Calu3 (cell line): ENCODE data around the gene SIAH3. TPM values are rescaled to one million over a fixed set of nuclear protein-coding genes. Genes with fewer than 3 reads are reported as not detected.

ENCODE experiments used
- BruUV-seq: library from RNA; stranded (reverse); fragments of 400-500 nt; replicated peaks from 2 replicates; lab custom pipeline; 2021; lab: Mats Ljungman, UMichigan
- CTCF ChIA-PET: fragments of 300-600 bp; sonication (Branson Sonifier 250); formaldehyde crosslinking; loops from one replicate; lab custom pipeline; 2022; ENCODE audit warnings: antibody characterized with exemption; lab: Charles Lee
- DNase-seq: peaks from one replicate; pipeline ENCODE4 v3.0.0; 2022
- H3K27ac Mint-ChIP-seq: one replicate; pipeline ENCODE4 v1.8.0; 2022; ENCODE audit warnings: mixed read lengths; ENCODE audit not compliant: unreplicated experiment
- H3K27me3 Mint-ChIP-seq: one replicate; pipeline ENCODE4 v1.8.0; 2022; ENCODE audit warnings: mixed read lengths; ENCODE audit not compliant: unreplicated experiment
- H3K36me3 Mint-ChIP-seq: one replicate; pipeline ENCODE4 v1.8.0; 2022; ENCODE audit warnings: mild to moderate bottlenecking, moderate library complexity, mixed read lengths; ENCODE audit not compliant: insufficient read depth, unreplicated experiment
- H3K4me1 Mint-ChIP-seq: one replicate; pipeline ENCODE4 v1.8.0; 2022; ENCODE audit warnings: mild to moderate bottlenecking, low read depth, mixed read lengths; ENCODE audit not compliant: unreplicated experiment
- H3K4me3 Mint-ChIP-seq: one replicate; pipeline ENCODE4 v1.8.0; 2022; ENCODE audit warnings: mild to moderate bottlenecking, low read depth, moderate library complexity, mixed read lengths; ENCODE audit not compliant: unreplicated experiment
- H3K9me3 Mint-ChIP-seq: one replicate; pipeline ENCODE4 v1.8.0; 2022; ENCODE audit warnings: low read depth, mixed read lengths; ENCODE audit not compliant: unreplicated experiment
- intact Hi-C: fragments of 100-400 bp; cut with micrococcal nuclease; formaldehyde crosslinking; loops from one replicate; pipeline ENCODE4 v1.10.0; 2022; ENCODE audit not compliant: unreplicated experiment
- total RNA-seq: library from RNA; stranded (reverse); gene quantifications from 2 replicates; pipeline ENCODE4 v1.2.3, GENCODE V29; 2022
- TF ChIP-seq, protein P1 (sequence below): fragments of 200-600 bp; IDR thresholded peaks from one replicate; pipeline ENCODE4 v1.8.0; 2022; ENCODE audit warnings: antibody characterized with exemption; ENCODE audit not compliant: unreplicated experiment

Gene SIAH3
- total RNA-seq, 1 experiment from 2014 or later, result not detected

- no TSS peak for BruUV-seq
- intact Hi-C loops, result no loop called here
- Mint-ChIP-seq H3K27me3 (peaks cover 76% of the 10 kb centered on the region), H3K36me3 (no peaks in the 10 kb centered on the region), H3K9me3 (no peaks in the 10 kb centered on the region), H3K4me3 (no peak overlapping the region), H3K27ac (no peak overlapping the region), H3K4me1 (no peaks in the 10 kb centered on the region)
- DNase-seq, result no peak
- CTCF ChIA-PET, result no interaction called here
- TF ChIP-seq, protein P1, sequence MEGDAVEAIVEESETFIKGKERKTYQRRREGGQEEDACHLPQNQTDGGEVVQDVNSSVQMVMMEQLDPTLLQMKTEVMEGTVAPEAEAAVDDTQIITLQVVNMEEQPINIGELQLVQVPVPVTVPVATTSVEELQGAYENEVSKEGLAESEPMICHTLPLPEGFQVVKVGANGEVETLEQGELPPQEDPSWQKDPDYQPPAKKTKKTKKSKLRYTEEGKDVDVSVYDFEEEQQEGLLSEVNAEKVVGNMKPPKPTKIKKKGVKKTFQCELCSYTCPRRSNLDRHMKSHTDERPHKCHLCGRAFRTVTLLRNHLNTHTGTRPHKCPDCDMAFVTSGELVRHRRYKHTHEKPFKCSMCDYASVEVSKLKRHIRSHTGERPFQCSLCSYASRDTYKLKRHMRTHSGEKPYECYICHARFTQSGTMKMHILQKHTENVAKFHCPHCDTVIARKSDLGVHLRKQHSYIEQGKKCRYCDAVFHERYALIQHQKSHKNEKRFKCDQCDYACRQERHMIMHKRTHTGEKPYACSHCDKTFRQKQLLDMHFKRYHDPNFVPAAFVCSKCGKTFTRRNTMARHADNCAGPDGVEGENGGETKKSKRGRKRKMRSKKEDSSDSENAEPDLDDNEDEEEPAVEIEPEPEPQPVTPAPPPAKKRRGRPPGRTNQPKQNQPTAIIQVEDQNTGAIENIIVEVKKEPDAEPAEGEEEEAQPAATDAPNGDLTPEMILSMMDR, result no peak
Observed at GRCh38 chr13:45750566-45750965, 101.0 kb downstream of the SIAH3 start.

- H3K4me1 Mint-ChIP-seq, result no peaks in the 10 kb centered on the region
- CTCF ChIA-PET, result no interaction called here
- BruUV-seq, result no TSS peak
- DNase-seq, result no peak
- H3K27ac Mint-ChIP-seq, result no peak overlapping the region
- intact Hi-C loops, result no loop called here
- no peaks in the 10 kb centered on the region for H3K36me3 Mint-ChIP-seq
- peaks cover 81% of the 10 kb centered on the region for H3K27me3 Mint-ChIP-seq
- TF ChIP-seq, protein P1, result no peak
- no peaks in the 10 kb centered on the region for H3K9me3 Mint-ChIP-seq
- no peak overlapping the region for H3K4me3 Mint-ChIP-seq
Observed at GRCh38 chr13:45748941-45749759, 102.4 kb downstream of the SIAH3 start.

DNA sequence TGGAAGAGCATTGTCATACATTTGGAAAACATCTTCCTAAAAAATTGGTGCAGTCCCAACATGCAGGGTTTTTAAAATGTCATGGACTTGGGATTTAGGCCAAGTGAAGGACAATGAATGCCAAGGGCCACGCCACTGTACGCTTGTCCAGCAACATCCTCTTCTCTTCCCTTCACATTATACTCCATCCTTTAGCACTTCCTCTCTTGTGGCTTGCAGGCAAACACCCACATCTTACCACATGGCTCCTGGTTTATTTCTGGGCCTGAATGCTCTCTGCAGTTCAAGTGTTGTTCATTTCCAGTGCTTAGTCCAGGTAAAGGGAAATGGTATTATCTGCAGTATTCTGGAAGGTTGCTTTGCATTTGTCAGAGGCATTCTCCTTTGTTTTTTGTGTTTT lies 104.5 kb downstream of the SIAH3 start:
- no TSS peak for BruUV-seq
- CTCF ChIA-PET, result no interaction called here
- Mint-ChIP-seq H3K4me3 (no peak overlapping the region), H3K36me3 (no peaks in the 10 kb centered on the region), H3K9me3 (no peaks in the 10 kb centered on the region), H3K4me1 (no peaks in the 10 kb centered on the region), H3K27me3 (peaks cover 90% of the 10 kb centered on the region), H3K27ac (no peak overlapping the region)
- TF ChIP-seq, protein P1, result no peak
- no peak for DNase-seq
- intact Hi-C loops, result no loop called here

DNA sequence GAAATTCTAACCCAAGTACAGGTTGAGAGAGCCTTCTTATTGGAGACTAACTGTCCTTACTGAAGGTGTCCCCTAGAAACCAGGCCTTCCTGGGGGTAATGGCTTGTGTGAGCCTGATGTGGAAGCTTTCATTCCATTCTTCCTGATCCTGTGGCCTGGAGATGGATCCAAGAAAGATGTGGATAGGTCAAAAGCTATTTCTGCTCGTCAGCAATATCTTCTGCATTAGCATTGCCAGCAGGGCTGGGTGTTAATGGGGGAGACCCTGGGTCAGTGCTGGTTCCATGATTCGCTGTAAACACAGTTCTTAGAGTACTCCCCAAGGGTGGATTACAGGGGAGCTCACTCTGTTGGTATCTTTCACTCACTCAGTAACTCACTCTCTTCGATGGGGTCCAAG lies 106.6 kb downstream of the SIAH3 start:
- Mint-ChIP-seq H3K36me3 (no peaks in the 10 kb centered on the region), H3K4me3 (no peak overlapping the region), H3K27ac (no peak overlapping the region), H3K4me1 (no peaks in the 10 kb centered on the region), H3K27me3 (peaks cover 85% of the 10 kb centered on the region), H3K9me3 (no peaks in the 10 kb centered on the region)
- intact Hi-C loops, result no loop called here
- no TSS peak for BruUV-seq
- no peak for DNase-seq
- CTCF ChIA-PET, result interaction anchor here (0.5 kb wide), 1 partner anchor 567 kb away, joined by 3 read pairs; no protein-coding TSS in a partner anchor
- TF ChIP-seq, protein P1, result no peak
